Brain pericyte (primary cell): ENCODE data around the gene SCD5.

ENCODE experiments used
- DNase-seq: peaks from one replicate; pipeline ENCODE4 v3.0.0-alpha.2; 2012; ENCODE audit warnings: low read depth, low spot score

SCD5 gene

DNA sequence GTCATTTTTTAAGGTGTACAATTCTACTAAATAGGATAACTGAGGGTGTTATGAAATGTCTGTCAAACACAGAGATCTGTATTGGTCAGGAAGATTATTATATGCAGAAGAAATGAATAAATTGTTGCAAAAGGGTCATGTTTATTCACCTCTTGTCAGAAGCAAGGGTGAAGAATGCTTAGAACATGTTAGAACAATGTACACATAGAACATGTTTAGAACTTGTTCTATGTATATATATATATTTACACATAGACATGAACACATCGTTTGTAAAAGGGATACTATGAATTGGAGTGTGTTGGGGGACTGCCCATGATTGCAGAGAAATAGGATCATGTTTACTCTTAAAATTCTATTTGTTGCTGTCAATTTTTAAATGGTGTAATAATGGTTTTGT lies 208.8 kb downstream of the SCD5 start:
- DNase-seq, result no peak

DNA sequence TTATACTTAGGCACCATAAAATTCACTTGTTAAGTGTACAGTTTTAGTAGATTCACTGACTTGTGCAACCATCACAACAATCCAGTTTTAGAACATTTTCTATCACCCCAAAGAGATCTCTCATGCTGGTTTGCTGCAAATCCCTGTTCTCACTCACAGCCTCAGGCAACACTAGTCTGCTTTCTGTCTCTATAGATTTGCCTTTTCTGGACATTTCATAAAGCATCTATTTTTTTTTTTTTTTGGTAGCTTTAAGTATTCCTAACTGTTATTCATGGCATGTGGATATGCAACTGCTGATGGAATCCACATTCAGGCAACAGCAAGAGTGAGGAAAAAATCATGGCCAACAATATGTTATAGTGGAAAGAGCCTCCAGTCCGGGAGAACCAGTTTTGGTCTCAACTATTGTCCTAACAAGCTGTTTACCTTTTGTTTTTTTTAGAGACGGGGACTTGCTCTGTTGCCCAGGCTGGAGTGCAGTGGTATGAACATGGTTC lies 209.8 kb downstream of the SCD5 start:
- no peak for DNase-seq

DNA sequence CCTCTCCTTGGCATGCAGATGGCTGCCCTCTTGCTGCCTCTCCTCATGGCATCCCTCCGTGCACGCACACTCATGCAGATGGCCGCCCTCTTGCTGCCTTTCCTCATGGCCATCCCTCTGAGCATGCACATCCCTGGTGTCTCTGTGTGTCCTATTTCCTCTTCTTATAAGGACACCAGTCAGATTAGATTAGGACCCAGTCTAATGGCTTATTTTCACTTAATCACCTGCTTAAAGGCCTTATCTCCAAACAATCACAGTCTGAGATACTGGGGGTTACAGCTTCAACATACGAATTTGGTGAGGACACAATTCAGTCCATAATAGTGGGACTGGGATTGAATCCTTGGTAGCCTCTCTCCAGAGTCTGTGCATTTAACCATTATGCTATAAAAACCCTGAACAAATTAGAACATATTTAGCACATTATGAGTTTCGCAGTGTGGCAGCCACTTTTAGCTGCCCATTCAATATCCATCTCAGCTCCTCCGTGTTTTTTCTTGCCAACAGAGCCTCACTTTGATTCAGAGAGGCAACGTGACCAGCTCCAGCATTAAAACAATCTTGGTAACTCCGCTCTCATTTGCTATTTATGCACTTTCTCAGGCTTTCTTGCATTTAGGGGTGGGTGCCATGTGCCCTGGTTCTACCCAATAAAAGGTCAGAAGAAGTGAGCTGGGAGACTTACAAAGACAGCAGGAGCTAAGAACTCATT lies 210.6 kb downstream of the SCD5 start:
- DNase-seq, result no peak

DNA sequence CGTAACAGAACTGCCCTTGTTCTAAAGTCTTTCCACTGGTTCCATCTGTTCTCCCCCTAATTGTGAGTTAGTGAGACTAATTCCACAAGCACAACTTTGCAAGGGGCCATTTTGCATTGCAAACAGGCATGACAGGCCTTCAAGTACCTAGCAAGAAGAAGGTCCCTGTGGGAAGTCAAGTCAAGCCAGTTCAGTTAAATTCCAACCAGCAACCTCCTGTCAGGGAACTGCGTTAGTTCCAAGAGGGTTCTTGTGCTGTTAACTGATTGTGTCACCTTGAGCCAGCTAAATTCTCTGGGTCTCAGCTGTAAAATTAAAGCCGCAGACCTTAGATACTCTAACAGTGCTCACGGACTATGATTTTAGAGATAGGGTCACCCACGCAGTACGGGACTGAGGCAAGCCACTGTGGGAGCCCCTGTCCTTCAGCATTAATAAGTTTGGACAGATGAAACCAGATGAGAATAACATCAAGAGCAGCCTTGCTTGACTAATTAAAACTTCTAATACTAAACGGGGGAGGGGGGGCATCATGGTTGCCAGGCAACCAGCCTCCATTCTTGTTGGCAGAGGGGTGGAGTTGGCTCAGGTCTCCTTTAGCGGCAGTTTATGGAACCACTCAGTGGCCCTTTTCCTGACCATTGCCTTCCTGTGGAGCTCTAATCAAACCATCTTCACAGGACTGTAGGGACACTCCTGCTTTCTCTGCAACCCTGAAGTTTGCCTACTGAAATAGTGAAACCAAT lies 212.7 kb downstream of the SCD5 start:
- DNase-seq, result no peak

DNA sequence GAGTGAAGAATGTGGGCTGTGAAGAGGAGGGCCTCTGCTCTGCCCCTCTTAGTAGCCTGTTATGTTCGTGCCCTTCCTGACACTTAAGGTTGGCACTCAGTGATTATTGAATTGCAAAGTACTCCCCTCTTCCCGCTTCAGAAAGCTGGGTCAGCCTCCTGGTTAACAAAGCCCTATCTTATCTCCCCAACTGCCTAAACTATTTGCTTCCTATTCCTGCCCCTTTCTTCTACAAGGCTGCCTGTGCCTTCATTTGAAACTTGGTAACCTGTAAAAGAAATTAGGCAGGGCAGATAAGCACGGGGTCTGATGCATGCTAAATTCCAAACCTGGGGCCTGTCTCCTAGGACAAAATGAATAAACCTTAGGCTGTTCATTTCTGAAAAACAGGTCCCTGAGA lies 213.7 kb downstream of the SCD5 start:
- no peak for DNase-seq

DNA sequence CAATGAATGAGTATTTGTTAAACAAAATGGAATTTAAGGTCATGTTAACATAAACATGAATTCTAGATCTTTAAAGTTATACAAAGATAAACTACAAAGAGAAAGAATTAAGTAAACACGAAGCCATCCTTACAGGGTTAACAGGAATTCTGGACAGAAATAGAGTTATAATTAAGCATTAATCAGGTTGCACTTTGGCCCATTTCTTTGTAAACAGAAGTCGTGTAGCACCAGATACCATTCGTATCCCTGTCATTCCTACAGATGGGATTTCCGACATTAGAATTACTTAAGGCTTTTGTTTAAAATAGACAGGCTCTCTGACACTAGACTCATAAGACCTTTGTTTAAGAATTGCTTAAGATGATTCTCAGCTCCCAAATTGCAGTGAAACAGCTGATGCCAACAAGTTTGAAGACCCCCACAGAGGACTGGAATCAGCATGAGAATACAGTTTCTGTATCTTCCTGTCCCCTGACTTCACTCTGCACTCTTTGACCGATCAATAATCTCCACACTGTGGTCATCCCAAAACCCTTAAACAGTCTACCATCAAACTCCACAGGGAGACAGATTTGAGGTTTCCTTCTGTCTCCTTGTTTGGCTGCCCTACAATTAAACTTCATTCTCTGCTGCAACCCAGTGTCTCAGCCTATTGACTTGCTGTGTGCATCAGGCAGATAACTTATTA lies 214.6 kb downstream of the SCD5 start:
- no peak for DNase-seq

DNA sequence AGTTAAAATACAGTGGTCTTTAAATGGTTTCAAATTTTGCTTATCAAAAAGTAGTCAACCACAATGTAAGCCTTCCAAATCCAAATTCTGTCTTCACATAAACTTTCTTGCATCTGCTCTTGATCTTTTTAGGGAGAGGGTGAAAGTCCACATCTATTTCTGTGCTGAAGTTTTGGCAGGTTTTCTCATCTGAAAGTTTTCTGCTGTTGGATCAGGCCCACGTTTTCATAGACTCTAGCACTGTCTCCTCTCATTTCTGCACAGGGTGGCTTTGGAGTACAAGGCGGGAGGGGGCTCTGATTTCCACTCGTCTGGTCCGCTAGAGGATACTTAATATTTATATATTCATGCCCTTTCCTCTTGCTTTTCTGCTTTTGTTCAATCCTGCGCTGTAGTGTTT lies 218.7 kb downstream of the SCD5 start:
- no peak for DNase-seq
